Kidney (tissue), 14 donors: ENCODE results near the gene RAPGEF5. TPM values are rescaled to one million over a fixed set of nuclear protein-coding genes. Genes with fewer than 3 reads are reported as not detected.
A peak's percentile ranks its signal among the peaks of the same experiment; 100 is the strongest.

Experiments
- DNase-seq, 5 donors: peaks; one replicate each; pipeline ENCODE4 v3.0.0-alpha.2; 2013 to 2020
- FAIRE-seq: peaks from 2 replicates; lab custom pipeline; 2012; peaks lifted over from hg19 to GRCh38; lab: Jason Lieb, UNC
- H3K27ac ChIP-seq, 2 donors: one replicate each; pipeline ENCODE4 v1.7.0; 2013; ENCODE audit warnings: low read depth in 2 of 2, low read length in 2 of 2, inconsistent platforms in 1 of 2
- H3K27me3 ChIP-seq: one replicate; pipeline ENCODE4 v1.7.1; 2013; ENCODE audit warnings: low read length, inconsistent platforms; ENCODE audit not compliant: control insufficient read depth, insufficient read depth
- H3K36me3 ChIP-seq, 3 donors: one replicate each; pipeline versions ENCODE4 v1.7.0 to v1.7.1; 2013; ENCODE audit warnings: low read length in 3 of 3, control low read depth in 1 of 3, inconsistent platforms in 1 of 3; ENCODE audit not compliant: insufficient read depth in 3 of 3, control insufficient read depth in 2 of 3
- H3K4me1 ChIP-seq, 3 donors: one replicate each; pipeline versions ENCODE4 v1.7.0 to v1.7.1; 2013; ENCODE audit warnings: low read length in 3 of 3, inconsistent platforms in 1 of 3, low read depth in 1 of 3; ENCODE audit not compliant: control insufficient read depth in 2 of 3, insufficient read depth in 2 of 3
- H3K4me3 ChIP-seq, 3 donors: one replicate each; pipeline versions ENCODE4 v1.7.0 to v1.8.1; 2013; ENCODE audit warnings: low read length in 3 of 3, control low read depth in 1 of 3, inconsistent platforms in 1 of 3
- H3K9ac ChIP-seq, 3 donors: one replicate each; pipeline versions ENCODE4 v1.7.0 to v1.7.1; 2013; ENCODE audit warnings: low read length in 3 of 3, control low read depth in 1 of 3, inconsistent platforms in 1 of 3
- H3K9me3 ChIP-seq, 3 donors: one replicate each; pipeline versions ENCODE4 v1.7.0 to v1.7.1; 2013; ENCODE audit warnings: low read length in 3 of 3, control low read depth in 1 of 3, inconsistent platforms in 1 of 3; ENCODE audit not compliant: control insufficient read depth in 2 of 3, insufficient read depth in 1 of 3
- CTCF ChIP-seq: IDR thresholded peaks from 3 replicates; pipeline ENCODE4 v1.5.1; 2012; ENCODE audit warnings: mild to moderate bottlenecking, moderate library complexity, borderline replicate concordance; ENCODE audit not compliant: insufficient read depth; ENCODE audit errors: extremely low read depth
- intact Hi-C: fragments of 100-400 bp; cut with DNase I; formaldehyde crosslinking; loops from one replicate; pipeline ENCODE4 v1.11.1; 2022
- polyA plus RNA-seq: library from polyadenylated mRNA; stranded (reverse); fragments of 350-450 nt; fragmentation: Illumina TruSeq; extraction: RNeasy Lipid Tissue Mini Kit (QIAGEN cat#74804); gene quantifications from one replicate; pipeline ENCODE4 v1.2.3, GENCODE V29; 2014; ENCODE audit warnings: low read depth, low replicate concordance; ENCODE audit not compliant: insufficient read depth
- total RNA-seq: library from RNA; stranded (reverse); fragmentation: NEBNext Ultra II Directional; extraction: Animal tissue kit (Norgen Biotek cat#: 25700); gene quantifications from one replicate; pipeline ENCODE4 v1.2.1, GENCODE V29; 2021
- donor health status: control.
- donor health status: control.
- donor health status: control.
- donor health status: control.
- donor health status: control.
- donor health status: DM: yes; HTN: yes; CAD: no.
- donor health status: Normal renal cell carcinoma (clear cell type).

RAPGEF5 gene
- total and polyA plus RNA-seq, 2 donors from 2014 or later = 3.9 to 67.8 TPM

GRCh38 chr7:22140578-22140977 lies 216.4 kb downstream of the RAPGEF5 start:
- Histone ChIP-seq H3K27me3 (no peaks in the 10 kb centered on the region), H3K9ac (no peak overlapping the region), H3K4me1 (peaks cover 0 to 2% (median 2%) of the 10 kb centered on the region in 3 donors), H3K4me3 (no peak overlapping the region), H3K27ac (no peak overlapping the region), H3K9me3 (no peaks in the 10 kb centered on the region), H3K36me3 (peaks cover 2 to 10% (median 7%) of the 10 kb centered on the region in 3 donors)
- intact Hi-C loops = no loop called here
- no peak for FAIRE-seq
- peak in 1 of 5 donors; percentile 47 for DNase-seq
- TF ChIP-seq CTCF = no peak

GRCh38 chr7:22138886-22139285 lies 218.1 kb downstream of the RAPGEF5 start:
- no peak for FAIRE-seq
- no peaks in the 10 kb centered on the region for H3K9me3 ChIP-seq
- H3K27ac ChIP-seq = no peak overlapping the region
- H3K9ac ChIP-seq = no peak overlapping the region
- DNase-seq = no peak
- no peak overlapping the region for H3K4me3 ChIP-seq
- H3K27me3 ChIP-seq = no peaks in the 10 kb centered on the region
- TF ChIP-seq CTCF = no peak
- peaks cover 2 to 10% (median 3%) of the 10 kb centered on the region in 3 donors for H3K36me3 ChIP-seq
- intact Hi-C loops = no loop called here
- peaks cover 0 to 2% (median 2%) of the 10 kb centered on the region in 3 donors for H3K4me1 ChIP-seq

- TF ChIP-seq CTCF = no peak
- no peaks in the 10 kb centered on the region for H3K27me3 ChIP-seq
- H3K4me1 ChIP-seq = peaks cover 0 to 2% (median 2%) of the 10 kb centered on the region in 3 donors
- intact Hi-C loops = no loop called here
- DNase-seq (no peak), FAIRE-seq (no peak)
- H3K36me3 ChIP-seq = peaks cover 0 to 10% (median 3%) of the 10 kb centered on the region in 3 donors
- H3K9me3 ChIP-seq = no peaks in the 10 kb centered on the region
- H3K27ac ChIP-seq = no peak overlapping the region
- H3K9ac ChIP-seq = no peak overlapping the region
- H3K4me3 ChIP-seq = no peak overlapping the region
Measured at GRCh38 chr7:22138106-22138505, 218.8 kb downstream of the RAPGEF5 start.

GRCh38 chr7:22137466-22137865 lies 219.5 kb downstream of the RAPGEF5 start:
- H3K9me3 ChIP-seq = no peaks in the 10 kb centered on the region
- H3K4me1 ChIP-seq = peaks cover 0 to 2% (median 2%) of the 10 kb centered on the region in 3 donors
- H3K27me3 ChIP-seq = no peaks in the 10 kb centered on the region
- FAIRE-seq (no peak), DNase-seq (no peak)
- intact Hi-C loops = no loop called here
- no peak overlapping the region for H3K9ac ChIP-seq
- peaks cover 0 to 10% (median 3%) of the 10 kb centered on the region in 3 donors for H3K36me3 ChIP-seq
- no peak overlapping the region for H3K4me3 ChIP-seq
- no peak for TF ChIP-seq CTCF
- no peak overlapping the region for H3K27ac ChIP-seq
